Measurements from ENCODE around the gene SNX18. TPM values are rescaled to one million over a fixed set of nuclear protein-coding genes. Genes with fewer than 3 reads are reported as not detected.

The SNX18 gene
- polyA plus RNA-seq, 1 of the 3 experiments (the other 2 are of a cell fraction): 4.6 TPM

- Histone ChIP-seq H2AFZ (ENCODE audit: low read depth) (no peak overlapping the region), H3K4me2 (no peak overlapping the region), H3F3A (replicated peaks; ENCODE audit: insufficient read depth) (no peaks in the 10 kb centered on the region), H3K9ac (no peak overlapping the region), H3K4me1 (ENCODE audit: control insufficient read depth in 1 of 2, insufficient read depth in 2 of 2, low read depth in 1 of 2, low read length in 1 of 2) (no peaks in the 10 kb centered on the region), H3K79me2 (ENCODE audit: insufficient read depth) (no peaks in the 10 kb centered on the region), H3K9me3 (no peaks in the 10 kb centered on the region), H4K20me1 (ENCODE audit: insufficient read depth) (no peaks in the 10 kb centered on the region), H3K9me2 (no peaks in the 10 kb centered on the region), H3K36me3 (replicated peaks in 1 of 2; ENCODE audit: control insufficient read depth in 1 of 2, insufficient read depth in 2 of 2, low read length in 1 of 2) (no peaks in the 10 kb centered on the region), H3K4me3 (ENCODE audit: low read depth in 2 of 2, low read length in 1 of 2) (no peak overlapping the region), H3K27me3 (ENCODE audit: insufficient read depth) (peaks cover 12% of the 10 kb centered on the region), H3K27ac (ENCODE audit: low read depth in 2 of 2, low read length in 1 of 2) (no peak overlapping the region)
- WGBS (ENCODE audit: low lambda C conversion rate): 11% methylated on average over 2 of the region's 2 CpGs
- CTCF ChIA-PET: interaction anchor here (0.7 to 4.3 kb wide), 3 partner anchors 248 to 822 kb away, joined by 3 to 24 read pairs (median 6); no protein-coding TSS in a partner anchor
- POLR2A ChIA-PET: no interaction called here
- DNase-seq: no peak
- TF ChIP-seq RCOR1 (IDR thresholded peaks at IDR 0.05; ENCODE audit: low read length) (no peak), GABPA (IDR thresholded peaks at IDR 0.05; ENCODE audit: low read depth) (no peak), CTCF (IDR thresholded peaks at IDR 0.05) (no peak), RXRA (IDR thresholded peaks at IDR 0.05; ENCODE audit: borderline replicate concordance, low read depth) (no peak), FOXM1 (IDR thresholded peaks at IDR 0.05; ENCODE audit: low read depth) (no peak), RFX5 (IDR thresholded peaks at IDR 0.05; ENCODE audit: low read length) (no peak), SMC3 (IDR thresholded peaks at IDR 0.05; ENCODE audit: low read depth, low read length) (no peak), MAX (IDR thresholded peaks at IDR 0.05; ENCODE audit: low read depth) (no peak), RAD21 (IDR thresholded peaks at IDR 0.05; ENCODE audit: low read length) (no peak), SIN3A (IDR thresholded peaks at IDR 0.05; ENCODE audit: borderline replicate concordance, low read depth, low read length) (no peak), NRF1 (IDR thresholded peaks at IDR 0.05; ENCODE audit: low read depth, low read length) (no peak), MEF2A (IDR thresholded peaks at IDR 0.05; ENCODE audit: borderline replicate concordance, low read depth) (no peak), IRF3 (IDR thresholded peaks at IDR 0.05; ENCODE audit: low read depth, low read length) (no peak), REST (IDR thresholded peaks at IDR 0.05; ENCODE audit: low read depth, low read length) (no peak), CHD2 (IDR thresholded peaks at IDR 0.05; ENCODE audit: low read length, partially characterized antibody) (no peak), TAF1 (IDR thresholded peaks at IDR 0.05; ENCODE audit: borderline replicate concordance, low read depth, low read length) (no peak), MXI1 (IDR thresholded peaks at IDR 0.05; ENCODE audit: low read depth, low read length) (no peak), GATA2 (CRISPR knock-in tag; IDR thresholded peaks at IDR 0.05) (no peak)
Measured at GRCh38 chr5:54492178-54492577, 25.4 kb upstream of the SNX18 start.
